Measurements from ENCODE around the gene CRIM1.

The CRIM1 gene

GRCh38 chr2:36559221-36559942 lies 203.8 kb downstream of the CRIM1 start:
- DNase-seq (ENCODE audit: low spot score): no peak

DNA sequence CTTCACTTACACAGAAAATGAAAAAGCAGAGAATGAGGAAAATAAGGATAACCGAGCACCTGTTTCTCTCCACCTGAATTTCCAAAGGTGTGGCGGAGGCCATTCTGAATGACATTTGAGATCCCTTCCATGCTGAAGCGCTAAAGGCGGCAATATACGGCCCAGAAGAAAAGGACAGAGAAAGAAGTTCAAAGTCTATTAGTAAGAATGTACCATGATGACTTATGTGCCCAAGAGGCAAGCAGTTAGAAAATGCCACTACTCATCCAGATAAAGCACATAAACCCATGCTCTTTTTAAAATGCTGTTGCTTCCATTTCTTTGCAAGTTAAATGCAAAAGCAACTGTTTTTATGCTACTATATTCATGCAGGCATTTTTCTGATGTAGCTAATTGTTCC lies 205.1 kb downstream of the CRIM1 start:
- DNase-seq (ENCODE audit: low spot score): no peak

DNA sequence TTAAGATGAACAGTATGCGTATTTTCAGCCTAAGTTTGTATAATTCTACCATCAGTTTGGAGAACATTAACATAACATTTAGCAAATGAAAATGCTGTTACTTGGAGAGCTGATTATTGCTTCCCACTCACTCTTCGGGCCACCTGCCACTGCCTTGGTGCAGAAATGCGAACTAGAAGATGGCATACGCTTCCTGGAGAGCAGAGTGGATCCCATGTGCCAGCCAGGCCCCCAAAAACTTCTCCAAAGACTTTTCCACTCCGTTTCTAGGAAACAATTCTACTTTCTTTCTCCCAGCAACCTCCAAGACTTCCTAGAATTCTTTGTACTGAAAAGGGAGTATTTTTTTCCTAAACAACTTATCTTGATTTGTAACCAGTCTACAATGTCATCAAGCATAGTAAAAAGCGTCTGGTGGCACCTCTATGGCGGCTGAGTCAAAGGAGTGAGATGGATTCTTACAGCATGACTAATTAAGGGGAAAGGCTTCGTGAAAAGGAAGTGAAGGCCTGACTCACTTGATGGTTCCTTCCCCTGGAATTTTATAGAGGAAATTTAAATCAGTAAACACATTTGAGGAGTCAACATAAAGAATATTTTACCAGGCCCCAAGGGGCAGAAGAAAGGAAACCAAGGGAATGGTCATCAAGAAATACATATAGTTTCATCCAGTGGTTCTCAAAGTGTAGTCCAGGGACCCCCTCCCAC lies 205.8 kb downstream of the CRIM1 start:
- no peak for DNase-seq (ENCODE audit: low spot score)

DNA sequence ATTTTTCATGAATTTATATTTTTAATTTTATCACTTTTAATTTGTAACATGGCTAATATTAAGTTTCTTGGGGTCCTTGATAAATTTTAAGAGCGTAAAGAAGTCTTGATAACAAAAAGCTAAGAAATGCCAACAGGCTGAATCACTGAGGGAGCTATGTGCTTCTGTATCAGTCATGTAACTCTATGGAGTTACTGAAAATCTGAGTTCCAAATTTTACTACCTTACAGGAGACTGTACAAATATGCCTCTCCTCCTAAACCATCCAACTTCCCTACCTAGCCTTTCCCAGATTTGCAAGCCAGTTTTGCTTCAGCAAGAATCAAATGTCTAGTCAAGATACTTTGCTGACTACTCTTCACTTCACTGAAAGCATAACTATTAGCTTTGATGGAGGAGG lies 206.7 kb downstream of the CRIM1 start:
- no peak for DNase-seq (ENCODE audit: low spot score)

DNA sequence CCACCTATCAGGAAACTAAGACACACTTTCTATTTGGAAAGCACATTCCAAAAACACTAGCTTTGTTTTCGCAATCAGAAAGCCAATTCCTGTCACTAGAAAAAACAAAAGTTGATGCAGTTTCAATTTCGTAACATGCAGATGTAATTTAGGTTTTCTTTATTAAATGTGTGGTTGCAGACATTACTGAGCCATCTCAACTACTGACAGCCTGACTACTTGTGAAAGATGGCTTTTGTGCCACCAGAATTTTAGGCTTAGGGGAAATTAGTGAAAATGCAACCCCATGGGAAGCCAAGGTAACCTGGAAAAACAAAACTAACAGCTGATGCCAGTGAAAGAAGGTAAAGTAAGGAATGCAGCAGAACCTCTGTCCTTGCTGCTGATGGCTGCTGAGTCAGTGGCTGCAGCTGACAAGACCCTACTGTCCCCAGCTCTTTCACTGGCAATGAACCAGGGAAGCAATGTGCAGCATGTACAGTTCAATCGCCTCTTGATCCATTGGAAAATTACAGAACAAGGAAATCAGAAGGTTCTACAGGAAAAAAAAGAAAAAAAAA lies 207.5 kb downstream of the CRIM1 start:
- DNase-seq (ENCODE audit: low spot score): no peak

GRCh38 chr2:36564377-36564930 lies 208.9 kb downstream of the CRIM1 start:
- no peak for DNase-seq (ENCODE audit: low spot score)

- DNase-seq (ENCODE audit: low spot score): no peak
Observed at GRCh38 chr2:36565712-36566111, 210.1 kb downstream of the CRIM1 start.

DNA sequence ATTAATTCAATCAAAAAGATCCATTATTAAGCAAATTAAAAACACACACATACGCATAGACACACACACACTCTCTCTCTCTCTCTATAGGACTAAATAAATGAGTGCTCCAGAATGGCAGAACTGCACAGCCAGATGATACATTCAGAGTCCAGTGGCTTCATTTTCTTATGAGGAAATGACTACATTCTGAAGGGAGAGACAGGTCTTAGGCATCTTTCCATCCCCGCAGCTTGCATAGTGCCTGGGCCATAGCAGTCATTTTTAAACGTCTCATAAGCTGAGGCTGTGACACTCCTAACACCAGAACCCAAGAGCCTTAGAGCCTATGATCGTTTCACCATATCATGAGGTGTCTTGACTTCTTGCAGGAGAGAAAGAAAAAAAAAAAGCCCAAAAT lies 211.3 kb downstream of the CRIM1 start:
- no peak for DNase-seq (ENCODE audit: low spot score)

DNA sequence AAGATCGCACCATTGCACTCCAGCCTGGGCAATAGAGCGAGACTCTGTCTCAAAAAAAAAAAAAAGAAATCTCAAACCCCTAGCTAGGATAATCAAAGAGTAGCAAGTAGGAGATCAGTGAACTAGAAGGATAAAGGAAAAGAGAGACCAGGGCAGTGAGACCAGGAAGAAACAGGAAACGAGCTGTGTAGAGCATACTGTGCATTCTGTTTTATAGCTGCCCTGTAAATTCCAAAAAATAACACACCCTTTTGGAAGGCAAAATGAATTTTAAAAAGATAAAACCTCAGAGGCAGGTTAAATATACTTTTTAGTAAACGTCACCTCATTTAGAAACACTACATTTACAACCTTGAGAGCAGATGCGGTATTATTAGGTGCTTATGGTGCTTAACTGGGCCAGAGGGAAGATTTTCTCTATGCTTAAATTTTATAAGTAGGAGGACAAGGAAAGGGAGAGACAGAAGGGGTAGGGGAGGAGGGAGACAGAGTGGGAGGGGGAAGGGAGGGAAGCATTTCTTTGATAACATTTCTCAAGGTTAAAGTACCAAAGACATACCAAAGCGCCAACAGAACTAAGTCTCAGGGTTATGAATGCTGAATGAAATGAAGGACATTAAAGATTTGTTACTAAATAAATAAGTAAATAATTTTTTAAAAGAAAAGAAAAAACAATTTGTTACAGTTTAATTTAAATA lies 212.3 kb downstream of the CRIM1 start:
- DNase-seq (ENCODE audit: low spot score): no peak

- no peak for DNase-seq (ENCODE audit: low spot score)
Observed at GRCh38 chr2:36568516-36569246, 213.1 kb downstream of the CRIM1 start.

DNA sequence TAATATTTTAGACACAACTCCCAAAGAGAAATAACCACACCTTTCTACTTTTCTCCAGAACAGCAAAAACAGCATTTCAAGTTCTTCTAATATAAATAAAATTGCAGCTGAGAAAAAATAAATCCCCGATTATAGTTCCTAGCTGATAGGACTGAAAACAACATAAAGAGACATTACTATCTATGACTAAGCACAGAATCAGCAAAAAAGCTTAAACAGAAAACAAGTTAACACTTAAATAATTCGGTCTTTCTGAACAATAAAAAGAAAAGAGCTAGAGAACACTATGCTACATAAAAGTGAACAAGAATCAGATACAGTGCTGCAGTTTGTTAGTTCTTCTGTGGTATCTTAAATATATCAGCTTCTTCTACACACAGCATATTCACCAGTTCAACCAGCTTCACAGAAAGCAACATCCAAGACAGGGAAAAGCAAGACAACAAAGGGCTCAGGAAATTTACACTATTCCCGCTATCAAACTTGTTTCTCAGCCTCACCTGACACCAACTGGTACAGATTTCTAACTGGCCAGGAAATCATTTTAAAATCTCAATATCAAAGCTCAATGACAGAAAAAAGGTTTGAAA lies 213.8 kb downstream of the CRIM1 start:
- no peak for DNase-seq (ENCODE audit: low spot score)

GRCh38 chr2:36570416-36570815 lies 214.8 kb downstream of the CRIM1 start:
- DNase-seq (ENCODE audit: low spot score): no peak

DNA sequence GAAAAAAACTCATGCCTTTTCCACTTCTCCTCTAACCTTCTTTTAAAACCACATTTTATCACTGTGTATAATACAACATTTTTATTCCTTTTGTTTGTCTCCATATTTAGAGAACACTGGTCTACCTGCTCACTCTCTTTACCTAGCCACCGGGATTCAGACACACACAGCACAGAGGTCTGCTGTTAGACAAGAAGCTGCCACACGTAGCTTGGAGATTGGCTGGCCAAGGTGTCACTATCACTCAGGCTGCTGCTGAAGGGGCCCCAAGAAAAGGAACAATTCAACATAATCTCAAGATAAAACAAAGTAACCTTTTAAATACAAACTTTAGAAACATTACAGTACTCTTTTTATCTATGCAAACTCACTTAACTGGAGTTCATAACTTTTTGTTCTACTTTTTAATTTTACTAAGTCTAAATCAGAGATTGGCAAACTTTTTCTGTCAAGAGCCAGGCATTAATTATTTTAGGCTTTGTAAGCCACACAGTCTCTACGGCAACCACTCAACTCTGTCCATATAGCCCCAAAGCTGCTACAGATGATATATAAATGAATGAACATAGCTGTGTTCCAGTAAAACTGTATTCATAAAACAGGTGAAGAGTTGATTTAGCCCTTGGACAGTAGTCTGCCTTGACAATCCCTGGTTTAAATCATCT lies 216.6 kb downstream of the CRIM1 start:
- no peak for DNase-seq (ENCODE audit: low spot score)

GRCh38 chr2:36572719-36573059 lies 217.1 kb downstream of the CRIM1 start:
- no peak for DNase-seq (ENCODE audit: low spot score)

- no peak for DNase-seq (ENCODE audit: low spot score)
Observed at GRCh38 chr2:36573165-36573564, 217.6 kb downstream of the CRIM1 start.

GRCh38 chr2:36574560-36574959 lies 219.0 kb downstream of the CRIM1 start:
- DNase-seq (ENCODE audit: low spot score): no peak

DNA sequence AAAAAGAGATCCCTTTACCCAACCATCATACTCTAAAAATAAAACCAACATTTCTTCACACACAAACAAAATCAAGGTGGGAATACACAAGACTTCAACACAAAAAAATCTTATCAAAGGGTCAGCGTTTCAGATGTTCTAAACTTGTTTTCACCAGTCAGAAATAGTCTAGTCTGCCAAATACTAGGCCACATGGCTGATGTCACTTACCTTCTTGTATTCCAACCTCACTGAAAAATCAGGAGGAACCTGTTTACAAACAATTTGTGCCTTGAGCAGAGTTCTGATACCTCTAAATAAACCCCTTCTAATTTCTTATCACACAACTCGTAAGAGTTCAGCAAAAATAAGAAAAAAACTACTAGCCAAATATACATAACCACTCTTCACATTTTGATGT lies 222.3 kb downstream of the CRIM1 start:
- no peak for DNase-seq (ENCODE audit: low spot score)

GRCh38 chr2:36578343-36579296 lies 223.0 kb downstream of the CRIM1 start:
- DNase-seq (ENCODE audit: low spot score): no peak

DNA sequence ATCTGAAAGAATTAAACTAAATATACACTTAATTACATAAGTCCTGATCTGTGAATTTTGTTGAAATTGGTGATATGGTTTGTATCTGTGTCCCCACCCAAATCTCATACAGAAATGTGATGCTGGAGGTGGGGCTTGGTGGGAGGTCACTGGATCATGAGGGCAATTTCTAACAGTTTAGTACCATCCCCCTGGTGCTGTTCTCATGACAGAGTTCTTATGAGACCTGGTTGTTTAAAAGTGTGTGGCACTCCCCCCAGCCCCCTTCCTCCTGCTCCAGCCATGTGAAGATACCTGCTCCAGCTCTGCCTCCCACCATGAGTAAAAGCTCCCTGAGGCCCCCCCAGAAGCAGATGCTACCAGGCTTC lies 223.7 kb downstream of the CRIM1 start:
- no peak for DNase-seq (ENCODE audit: low spot score)

DNA sequence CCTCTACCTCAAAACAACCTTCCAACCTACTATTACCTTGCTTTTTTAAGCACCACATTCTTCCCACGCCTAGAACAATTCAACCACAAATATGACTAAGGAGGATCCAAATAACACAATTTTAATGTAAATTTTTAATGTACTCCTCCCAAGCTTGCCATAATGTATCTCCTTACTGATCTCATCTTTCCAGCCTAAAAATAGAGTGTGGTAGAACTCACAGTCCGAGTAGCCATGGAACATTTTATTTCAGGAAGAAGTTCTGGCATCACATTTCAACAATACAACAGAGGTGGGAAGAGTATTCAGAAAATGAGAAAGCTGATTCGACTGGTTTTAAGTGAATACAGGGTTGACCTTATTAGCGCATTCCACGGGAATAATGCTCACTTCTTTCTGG lies 227.0 kb downstream of the CRIM1 start:
- DNase-seq (ENCODE audit: low spot score): no peak
